Smooth muscle cell (in vitro differentiated cells): ENCODE data around the gene ATP2C2. TPM values are rescaled to one million over a fixed set of nuclear protein-coding genes. Genes with fewer than 3 reads are reported as not detected.
"Not testable (repeated sequence)": the region's sequence is repeated elsewhere in the genome, so short reads cannot be mapped to it uniquely, and the experiment has no call there.

Experiments
- DNase-seq: peaks from one replicate; lab custom pipeline; 2025; ENCODE audit not compliant: unreplicated experiment; lab: John Stamatoyannopoulos, UW
- H2AFZ ChIP-seq: fragments of 200-600 bp; sonication (generic); 2 replicates; pipeline ENCODE4 v1.6.0; 2016; ENCODE audit warnings: antibody characterized with exemption, low read depth, mild to moderate bottlenecking
- H3F3A ChIP-seq: fragments of 200-600 bp; sonication (generic); 2 replicates; pipeline ENCODE4 v1.6.0; 2017; ENCODE audit warnings: antibody characterized with exemption, low read depth
- H3K27ac ChIP-seq: fragments of 200-600 bp; sonication (generic); 2 replicates; pipeline ENCODE4 v1.5.1; 2016; ENCODE audit warnings: low read depth, mild to moderate bottlenecking
- H3K27me3 ChIP-seq: fragments of 200-600 bp; sonication (generic); 2 replicates; pipeline ENCODE4 v1.6.1; 2016; ENCODE audit warnings: low read depth, mild to moderate bottlenecking
- H3K36me3 ChIP-seq: fragments of 200-600 bp; sonication (generic); 2 replicates; pipeline ENCODE4 v1.5.1; 2016; ENCODE audit warnings: low read depth
- H3K4me1 ChIP-seq: fragments of 200-600 bp; sonication (generic); 2 replicates; pipeline ENCODE4 v1.5.1; 2016; ENCODE audit warnings: low read depth
- H3K4me2 ChIP-seq: fragments of 200-600 bp; sonication (generic); 2 replicates; pipeline ENCODE4 v1.6.0; 2016; ENCODE audit warnings: mild to moderate bottlenecking
- H3K4me3 ChIP-seq: fragments of 200-600 bp; sonication (generic); 2 replicates; pipeline ENCODE4 v1.5.1; 2016; ENCODE audit warnings: mild to moderate bottlenecking
- H3K79me2 ChIP-seq: fragments of 200-600 bp; sonication (generic); 2 replicates; pipeline ENCODE4 v1.6.0; 2016; ENCODE audit warnings: low read depth, mild to moderate bottlenecking
- H3K9ac ChIP-seq: fragments of 200-600 bp; sonication (generic); 2 replicates; pipeline ENCODE4 v1.6.0; 2016; ENCODE audit warnings: low read depth
- H3K9me3 ChIP-seq: fragments of 200-600 bp; sonication (generic); replicated peaks from 2 replicates; pipeline ENCODE4 v1.5.1; 2016; ENCODE audit warnings: low read depth
- H4K20me1 ChIP-seq: fragments of 200-600 bp; sonication (generic); 2 replicates; pipeline ENCODE4 v1.6.0; 2016; ENCODE audit warnings: low read depth
- WGBS: methylation state at CpG from one replicate; pipeline ENCODE4 v1.1.7; 2016; ENCODE audit warnings: low lambda C conversion rate; 5-methylcytosine and 5-hydroxymethylcytosine counted together
- polyA plus RNA-seq: library from polyadenylated mRNA; unstranded; fragments of >200 nt; fragmentation: Nextera tagmentation; extraction: Ambion mirVana; gene quantifications from 2 replicates; pipeline ENCODE4 v1.2.1, GENCODE V29; 2016
- total RNA-seq: library from RNA; depleted of rRNA; stranded (reverse); fragments of >200 nt; gene quantifications from 2 replicates; pipeline ENCODE4 v1.2.3, GENCODE V29; 2014
- TF ChIP-seq, protein P1 (sequence below): fragments of 200-600 bp; sonication (generic); IDR thresholded peaks from 2 replicates; pipeline ENCODE4 v1.5.1; 2017; ENCODE audit warnings: borderline replicate concordance, mild to moderate bottlenecking, antibody characterized with exemption; ENCODE audit not compliant: insufficient read depth, poor library complexity, severe bottlenecking

The ATP2C2 gene
- total and polyA plus RNA-seq, 2 experiments from 2014 or later: 3.1 to 4.1 TPM

DNA sequence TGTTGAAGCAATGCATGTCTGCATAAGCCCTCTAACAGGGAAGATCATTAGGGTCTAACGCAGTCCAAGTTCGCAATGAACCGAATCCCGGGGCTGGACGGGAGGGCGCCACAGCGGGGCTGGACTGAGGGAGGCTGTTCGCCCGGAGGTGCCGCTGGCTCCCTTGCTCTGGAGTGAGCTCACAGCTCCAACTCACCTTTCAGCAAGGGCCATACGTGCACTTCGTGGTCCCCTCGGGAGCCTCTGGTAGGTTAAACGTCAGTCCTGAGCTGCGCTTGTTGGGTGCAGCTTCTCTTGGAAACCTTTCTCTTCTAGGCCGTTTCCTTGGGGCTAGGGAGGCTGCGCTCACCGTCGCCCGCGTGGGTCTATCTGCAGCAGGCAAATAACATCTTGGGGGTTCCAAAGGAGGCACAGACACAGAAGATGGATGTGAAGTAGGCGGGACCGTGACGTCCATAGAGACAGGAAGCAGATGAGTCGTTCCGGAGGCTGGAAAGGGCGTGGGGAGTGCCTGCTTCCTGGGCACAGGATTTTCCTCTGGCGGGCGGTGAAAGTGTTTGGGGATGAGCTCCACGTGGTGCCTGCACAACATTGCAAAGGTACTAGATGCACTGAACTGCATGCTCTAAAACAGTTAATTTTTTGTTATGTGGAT lies 21.9 kb downstream of the ATP2C2 start:
- Histone ChIP-seq H3K27me3 (no peaks in the 10 kb centered on the region), H2AFZ (no peak overlapping the region), H3K36me3 (no peaks in the 10 kb centered on the region), H3K4me2 (no peak overlapping the region), H3K27ac (no peak overlapping the region), H3K4me3 (no peak overlapping the region), H3K79me2 (no peaks in the 10 kb centered on the region), H3K9ac (no peak overlapping the region), H4K20me1 (no peaks in the 10 kb centered on the region), H3F3A (no peaks in the 10 kb centered on the region), H3K4me1 (no peaks in the 10 kb centered on the region), H3K9me3 (no peaks in the 10 kb centered on the region)
- DNase-seq: no peak
- TF ChIP-seq, protein P1, sequence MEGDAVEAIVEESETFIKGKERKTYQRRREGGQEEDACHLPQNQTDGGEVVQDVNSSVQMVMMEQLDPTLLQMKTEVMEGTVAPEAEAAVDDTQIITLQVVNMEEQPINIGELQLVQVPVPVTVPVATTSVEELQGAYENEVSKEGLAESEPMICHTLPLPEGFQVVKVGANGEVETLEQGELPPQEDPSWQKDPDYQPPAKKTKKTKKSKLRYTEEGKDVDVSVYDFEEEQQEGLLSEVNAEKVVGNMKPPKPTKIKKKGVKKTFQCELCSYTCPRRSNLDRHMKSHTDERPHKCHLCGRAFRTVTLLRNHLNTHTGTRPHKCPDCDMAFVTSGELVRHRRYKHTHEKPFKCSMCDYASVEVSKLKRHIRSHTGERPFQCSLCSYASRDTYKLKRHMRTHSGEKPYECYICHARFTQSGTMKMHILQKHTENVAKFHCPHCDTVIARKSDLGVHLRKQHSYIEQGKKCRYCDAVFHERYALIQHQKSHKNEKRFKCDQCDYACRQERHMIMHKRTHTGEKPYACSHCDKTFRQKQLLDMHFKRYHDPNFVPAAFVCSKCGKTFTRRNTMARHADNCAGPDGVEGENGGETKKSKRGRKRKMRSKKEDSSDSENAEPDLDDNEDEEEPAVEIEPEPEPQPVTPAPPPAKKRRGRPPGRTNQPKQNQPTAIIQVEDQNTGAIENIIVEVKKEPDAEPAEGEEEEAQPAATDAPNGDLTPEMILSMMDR: no peak
- WGBS: 86% methylated on average over 30 of the region's 30 CpGs

DNA sequence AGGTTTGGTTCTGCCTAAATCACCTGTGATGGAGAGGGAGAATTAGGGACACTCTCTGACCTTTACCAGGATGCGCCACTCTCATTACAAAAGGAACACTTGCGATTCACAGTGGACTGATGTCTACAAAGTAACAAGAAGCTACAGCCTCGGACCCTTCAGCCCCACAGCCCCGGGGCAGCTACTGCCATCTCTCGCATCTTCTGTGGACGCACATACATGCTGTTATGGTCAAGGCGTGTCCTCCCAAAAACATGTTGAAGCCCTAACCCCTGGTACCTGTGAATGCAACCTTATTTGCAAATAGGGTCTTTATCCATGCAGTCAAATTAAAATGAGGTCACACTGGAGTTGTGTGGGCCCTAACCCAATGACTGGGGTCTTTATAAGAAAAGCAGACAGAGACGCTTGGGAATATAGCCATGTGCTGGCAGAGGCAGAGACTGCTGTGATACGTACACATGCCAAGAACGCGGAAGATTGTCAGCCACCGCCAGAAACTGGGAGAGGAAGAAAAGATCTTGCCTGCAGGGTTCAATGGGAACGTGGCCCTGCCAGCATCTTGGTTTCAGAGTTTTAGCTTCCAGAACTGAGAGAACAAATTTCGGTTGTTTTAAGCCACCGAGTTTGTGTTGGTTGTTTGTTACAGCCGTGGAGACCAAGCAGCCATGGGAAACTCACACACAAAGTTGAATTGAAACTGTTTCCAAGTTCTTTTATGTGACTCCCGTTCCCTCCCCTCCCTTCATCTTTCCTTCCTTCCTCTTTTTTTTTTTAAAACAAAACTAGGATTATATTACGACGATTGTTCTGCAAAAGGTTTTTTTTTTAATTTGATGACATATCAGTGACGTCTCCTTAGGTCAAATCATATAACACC lies 23.1 kb downstream of the ATP2C2 start:
- H3K36me3 ChIP-seq: no peaks in the 10 kb centered on the region
- WGBS: 93% methylated on average over 20 of the region's 20 CpGs
- H3K4me2 ChIP-seq: no peak overlapping the region
- H2AFZ ChIP-seq: no peak overlapping the region
- no peaks in the 10 kb centered on the region for H4K20me1 ChIP-seq
- TF ChIP-seq, protein P1: no peak
- H3K27ac ChIP-seq: no peak overlapping the region
- DNase-seq: no peak
- no peaks in the 10 kb centered on the region for H3K9me3 ChIP-seq
- no peaks in the 10 kb centered on the region for H3K4me1 ChIP-seq
- H3K27me3 ChIP-seq: no peaks in the 10 kb centered on the region
- no peaks in the 10 kb centered on the region for H3K79me2 ChIP-seq
- no peak overlapping the region for H3K9ac ChIP-seq
- H3F3A ChIP-seq: no peaks in the 10 kb centered on the region
- no peak overlapping the region for H3K4me3 ChIP-seq

DNA sequence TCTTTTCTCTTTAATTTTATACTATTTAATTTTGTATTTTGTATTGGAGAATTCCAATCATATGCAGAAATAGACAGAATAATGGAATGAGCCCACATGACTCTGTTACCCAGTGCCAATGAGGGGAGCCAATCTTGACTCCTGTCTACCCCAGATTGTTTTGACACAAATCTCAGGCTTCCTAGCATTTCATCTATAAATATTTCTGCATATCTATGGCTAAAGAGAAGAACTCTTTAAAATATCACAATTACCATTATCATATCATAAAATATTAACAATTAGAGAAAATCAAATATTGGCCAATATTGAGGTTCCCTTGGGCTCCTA lies 23.7 kb downstream of the ATP2C2 start:
- Histone ChIP-seq H3K4me3 (no peak overlapping the region), H3F3A (no peaks in the 10 kb centered on the region), H3K27me3 (no peaks in the 10 kb centered on the region), H3K4me2 (no peak overlapping the region), H4K20me1 (no peaks in the 10 kb centered on the region), H3K9me3 (no peaks in the 10 kb centered on the region), H3K36me3 (no peaks in the 10 kb centered on the region), H2AFZ (no peak overlapping the region), H3K79me2 (no peaks in the 10 kb centered on the region), H3K27ac (no peak overlapping the region), H3K4me1 (no peaks in the 10 kb centered on the region), H3K9ac (no peak overlapping the region)
- no peak for DNase-seq
- TF ChIP-seq, protein P1: no peak

DNA sequence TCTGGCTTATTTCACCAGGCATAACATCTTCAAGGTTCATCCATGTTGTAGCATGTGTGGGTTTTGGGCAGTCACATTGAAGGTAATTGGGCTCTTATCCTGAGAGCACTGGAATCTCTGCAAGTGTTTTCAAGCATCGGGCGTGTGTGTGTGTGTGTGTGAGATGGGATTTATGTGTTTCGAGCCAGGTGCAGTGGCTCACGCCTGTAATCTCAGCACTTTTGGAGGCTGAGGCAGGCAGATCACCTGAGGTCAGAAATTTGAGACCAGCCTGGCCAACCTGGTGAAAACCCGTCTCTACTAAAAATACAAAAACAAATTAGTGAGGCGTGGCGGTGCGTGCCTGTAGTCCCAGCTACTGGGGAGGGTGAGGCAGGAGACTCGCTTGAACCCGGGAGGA lies 27.7 kb downstream of the ATP2C2 start:
- WGBS: 87% methylated on average over 10 of the region's 10 CpGs
- not testable (repeated sequence) for H3K4me2 ChIP-seq, H3K9ac ChIP-seq

More for the DNA sequence above, 27.7 kb downstream of the ATP2C2 start:
- not testable (repeated sequence) for H3K27ac ChIP-seq, H3K4me1 ChIP-seq, H2AFZ ChIP-seq, H3K9me3 ChIP-seq, H3K36me3 ChIP-seq, DNase-seq, H3K79me2 ChIP-seq, H3K27me3 ChIP-seq, H3K4me3 ChIP-seq, H4K20me1 ChIP-seq, H3F3A ChIP-seq
